K562 (cell line): ENCODE data around the gene SNAPC2. TPM values are rescaled to one million over a fixed set of nuclear protein-coding genes. Genes with fewer than 3 reads are reported as not detected.

Experiments used
- ARNT ChIP-seq, 2 experiments: fragments of 450-650 bp; IDR thresholded peaks; 2 replicates each; pipeline ENCODE4 v1.6.1; 2016; ENCODE audit warnings: mild to moderate bottlenecking in 1 of 2
- BACH1 ChIP-seq: fragments of 200-800 bp; sonication (Bioruptor generic); IDR thresholded peaks from 2 replicates; pipeline ENCODE4 v1.6.1; 2016; ENCODE audit warnings: missing genetic modification characterization, missing compliant biosample characterization
- CBX3 ChIP-seq, 2 experiments: IDR thresholded peaks; 1 replicate in 1 of 2; 2 replicates in 1 of 2; pipeline ENCODE4 v1.6.1; 2012; ENCODE audit warnings: inconsistent platforms in 2 of 2, low read length in 2 of 2, borderline replicate concordance in 1 of 2, control low read depth in 1 of 2
- CREB1 ChIP-seq, 2 experiments: sonication (generic) in 1 of 2; formaldehyde crosslinking in 1 of 2; IDR thresholded peaks; 2 replicates each; pipeline versions ENCODE4 v1.6.1 to v1.8.0; 2012 to 2022; ENCODE audit warnings: inconsistent platforms in 1 of 2, mild to moderate bottlenecking in 1 of 2, missing genetic modification reagents in 1 of 2, moderate library complexity in 1 of 2
- CREBBP ChIP-seq: IDR thresholded peaks from one replicate; pipeline ENCODE4 v1.6.1; 2012; ENCODE audit warnings: low read depth, mild to moderate bottlenecking, control low read depth, inconsistent platforms, low read length
- ELF1 ChIP-seq: fragments of 200-800 bp; sonication (Bioruptor generic); IDR thresholded peaks from 2 replicates; pipeline ENCODE4 v1.6.1; 2016; ENCODE audit warnings: missing genetic modification characterization, missing compliant biosample characterization
- ETV1 ChIP-seq: fragments of 450-650 bp; conservative IDR thresholded peaks from 2 replicates; pipeline ENCODE4 v1.6.1; 2016; ENCODE audit warnings: missing genetic modification characterization, control low read depth, low read depth, missing compliant biosample characterization
- FIP1L1 ChIP-seq: fragments of 200-400 bp; formaldehyde crosslinking; IDR thresholded peaks from 2 replicates; pipeline ENCODE4 v1.6.1; 2018; ENCODE audit warnings: mild to moderate bottlenecking, low read depth, low read length; ENCODE audit not compliant: poor library complexity, severe bottlenecking
- FOXM1 ChIP-seq, 2 experiments: fragments of 450-650 bp in 1 of 2; sonication (generic) in 1 of 2; formaldehyde crosslinking in 1 of 2; IDR thresholded peaks; 2 replicates each; pipeline versions ENCODE4 v1.6.1 to v1.9.0; 2017 to 2022; ENCODE audit warnings: low read depth in 2 of 2, mild to moderate bottlenecking in 2 of 2, missing genetic modification reagents in 1 of 2, moderate library complexity in 1 of 2
- MAZ ChIP-seq, 2 experiments: fragments of 450-650 bp in 1 of 2; sonication (generic) in 1 of 2; formaldehyde crosslinking; IDR thresholded peaks in 1 of 2; conservative IDR thresholded peaks in 1 of 2; 2 replicates each; pipeline versions ENCODE4 v1.4.0 to v1.5.0; 2020; ENCODE audit warnings: mild to moderate bottlenecking in 1 of 2, missing genetic modification reagents in 1 of 2
- MYC ChIP-seq, 2 experiments: fragments of 250-450 bp in 1 of 2; sonication (Bioruptor Pico) in 1 of 2; IDR thresholded peaks; 2 replicates each; pipeline versions ENCODE4 v1.5.1 to v1.6.1; 2012 to 2021; ENCODE audit warnings: low read depth in 2 of 2, borderline replicate concordance in 1 of 2, improper control_type of control experiment in 1 of 2, low read length in 1 of 2, mild to moderate bottlenecking in 1 of 2, moderate library complexity in 1 of 2
- NFIX ChIP-seq: fragments of 250-450 bp; sonication (Bioruptor Pico); IDR thresholded peaks from 2 replicates; pipeline ENCODE4 v1.4.0; 2020; ENCODE audit warnings: low read depth, mild to moderate bottlenecking, moderate library complexity
- OTX1 ChIP-seq: fragments of 450-650 bp; formaldehyde crosslinking; IDR thresholded peaks from 2 replicates; pipeline ENCODE4 v1.4.0; 2022; ENCODE audit warnings: mild to moderate bottlenecking
- RBM22 ChIP-seq: fragments of 200-400 bp; formaldehyde crosslinking; IDR thresholded peaks from 2 replicates; pipeline ENCODE4 v1.6.1; 2018; ENCODE audit warnings: low read length, low read depth; ENCODE audit not compliant: poor library complexity, severe bottlenecking
- RNF2 ChIP-seq: sonication (generic); IDR thresholded peaks from 2 replicates; pipeline ENCODE4 v1.6.1; 2016
- SMAD3 ChIP-seq: fragments of 450-650 bp; formaldehyde crosslinking; conservative IDR thresholded peaks from 2 replicates; pipeline ENCODE4 v1.4.0; 2020; ENCODE audit warnings: mild to moderate bottlenecking
- SNIP1 ChIP-seq: fragments of 450-650 bp; IDR thresholded peaks from 2 replicates; pipeline ENCODE4 v1.7.1; 2017; ENCODE audit warnings: low read depth, mild to moderate bottlenecking
- TAL1 ChIP-seq: fragments of 450-650 bp; IDR thresholded peaks from 2 replicates; pipeline ENCODE4 v1.6.1; 2016; ENCODE audit warnings: mild to moderate bottlenecking
- TEAD2 ChIP-seq: fragments of 450-650 bp; IDR thresholded peaks from 2 replicates; pipeline ENCODE4 v1.6.1; 2016; ENCODE audit warnings: missing genetic modification characterization, control low read depth, missing compliant biosample characterization
- TGIF2 ChIP-seq: sonication (generic); formaldehyde crosslinking; IDR thresholded peaks from 2 replicates; pipeline ENCODE4 v1.8.1; 2022; ENCODE audit warnings: mild to moderate bottlenecking, missing genetic modification reagents, moderate library complexity
- WHSC1 ChIP-seq: IDR thresholded peaks from one replicate; pipeline ENCODE4 v1.6.1; 2012; ENCODE audit warnings: low read length, control low read depth, inconsistent platforms
- ZBTB17 ChIP-seq: fragments of 450-650 bp; formaldehyde crosslinking; IDR thresholded peaks from 2 replicates; pipeline ENCODE4 v1.4.0; 2020; ENCODE audit warnings: mild to moderate bottlenecking
- ZBTB8A ChIP-seq: fragments of 450-650 bp; IDR thresholded peaks from 2 replicates; pipeline ENCODE4 v1.6.1; 2018; ENCODE audit warnings: mild to moderate bottlenecking, moderate library complexity; ENCODE audit not compliant: partially characterized antibody
- ZC3H4 ChIP-seq: sonication (generic); formaldehyde crosslinking; IDR thresholded peaks from 2 replicates; pipeline ENCODE4 v1.9.0; 2021; ENCODE audit warnings: missing genetic modification reagents, borderline replicate concordance
- ZNF124 ChIP-seq: sonication (generic); formaldehyde crosslinking; IDR thresholded peaks from 2 replicates; pipeline ENCODE4 v1.8.1; 2022; ENCODE audit warnings: missing genetic modification reagents
- ZNF175 ChIP-seq: fragments of 200-800 bp; sonication (Bioruptor generic); IDR thresholded peaks from 2 replicates; pipeline ENCODE4 v1.6.1; 2016; ENCODE audit warnings: low read depth, mild to moderate bottlenecking, missing genetic modification characterization, missing compliant biosample characterization
- ZNF23 ChIP-seq: fragments of 250-450 bp; sonication (Bioruptor Pico); IDR thresholded peaks from 2 replicates; pipeline ENCODE4 v1.4.0; 2020; ENCODE audit warnings: mild to moderate bottlenecking
- ZNF395 ChIP-seq: fragments of 200-800 bp; sonication (Bioruptor generic); IDR thresholded peaks from 2 replicates; pipeline ENCODE4 v1.6.1; 2017; ENCODE audit warnings: missing genetic modification characterization, missing compliant biosample characterization
- ZNF77 ChIP-seq: fragments of 250-450 bp; sonication (Bioruptor Pico); IDR thresholded peaks from 2 replicates; pipeline ENCODE4 v1.5.0; 2020
- polyA plus RNA-seq, 8 experiments: library from polyadenylated mRNA; depleted of rRNA in 4 of 8; stranded (reverse) in 5 of 8; unstranded in 3 of 8; fragments of >200 nt; fragmentation: Nextera tagmentation in 2 of 8; fragmentation: Illumina TruSeq in 1 of 8; extraction: Ambion mirVana in 2 of 8; extraction: Trizol in 1 of 8; gene quantifications; 2 replicates each; pipeline versions ENCODE4 v1.2.1 to v1.2.3, GENCODE V29; 2011 to 2014; ENCODE audit warnings: inconsistent platforms in 1 of 8, missing spikeins in 1 of 8
- total RNA-seq, 7 experiments: library from RNA; depleted of rRNA in 6 of 7; stranded (reverse); fragments of >200 nt in 6 of 7; fragmentation: Illumina TruSeq in 2 of 7; extraction: Trizol in 2 of 7; gene quantifications; 2 replicates each; pipeline versions ENCODE4 v1.2.1 to v1.2.3, GENCODE V29; 2011 to 2021; ENCODE audit warnings: low replicate concordance in 1 of 7

Gene SNAPC2
- total and polyA plus RNA-seq, 9 of the 15 experiments (the other 6 are each of a cell fraction or from before 2014, with no cell fraction given) = 0.59 to 45.1 (median 15.3) TPM

GRCh38 chr19:7872306-7873204, 47.6 kb upstream of the SNAPC2 start (continued):
- TF ChIP-seq TEAD2 (tag) (no peak), TGIF2 (CRISPR knock-in tag) (no peak), TAL1 (no peak), ETV1 (tag) (no peak), RNF2 (no peak), FOXM1 (IDR thresholded peaks at IDR 0.05; ENCODE audit: low read depth) (no peak), FOXM1 (CRISPR knock-in tag; IDR thresholded peaks at IDR 0.05; ENCODE audit: low read depth) (no peak), ZBTB17 (CRISPR knock-in tag) (no peak), SMAD3 (CRISPR knock-in tag) (no peak), RBM22 (no peak), ZNF124 (CRISPR knock-in tag) (no peak), ZNF23 (CRISPR knock-in tag) (no peak), ARNT (IDR thresholded peaks at IDR 0.05) (no peak), NFIX (no peak), MYC (IDR thresholded peaks at IDR 0.05; ENCODE audit: low read depth, low read length) (no peak), MYC (CRISPR knock-in tag; IDR thresholded peaks at IDR 0.05; ENCODE audit: borderline replicate concordance, low read depth) (no peak), ZNF395 (CRISPR knock-in tag) (no peak), WHSC1 (no peak), CBX3 (IDR thresholded peaks at IDR 0.05; ENCODE audit: borderline replicate concordance in 1 of 2, low read length in 2 of 2) (peak in 1 of 2 experiments; percentile 68; a peak in 1 of 3 replicates), ELF1 (tag) (0 out of 2 replicates have a peak, but pooled peaks have one; percentile 30), ZNF77 (CRISPR knock-in tag) (no peak), FIP1L1 (peak; percentile 29), ZC3H4 (CRISPR knock-in tag) (0 out of 2 replicates have a peak, but pooled peaks have one; percentile 39), SNIP1 (no peak), MAZ (CRISPR knock-in tag; conservative IDR thresholded peaks at IDR 0.05 in 1 of 2, IDR thresholded peaks at IDR 0.05 in 1 of 2) (no peak), OTX1 (CRISPR knock-in tag) (no peak), CREBBP (no peak), ZBTB8A (no peak), BACH1 (tag) (no peak), CREB1 (IDR thresholded peaks at IDR 0.05) (no peak), CREB1 (CRISPR knock-in tag; IDR thresholded peaks at IDR 0.05) (0 out of 2 replicates have a peak, but pooled peaks have one; percentile 22), ZNF175 (CRISPR knock-in tag) (no peak)
